Measurements from ENCODE around the gene PLXNA4. TPM values are rescaled to one million over a fixed set of nuclear protein-coding genes. Genes with fewer than 3 reads are reported as not detected.
"Not testable (repeated sequence)": the region's sequence is repeated elsewhere in the genome, so short reads cannot be mapped to it uniquely, and the experiment has no call there.

The PLXNA4 gene
- total RNA-seq, 1 donor from 2014 or later = 0.13 TPM

DNA sequence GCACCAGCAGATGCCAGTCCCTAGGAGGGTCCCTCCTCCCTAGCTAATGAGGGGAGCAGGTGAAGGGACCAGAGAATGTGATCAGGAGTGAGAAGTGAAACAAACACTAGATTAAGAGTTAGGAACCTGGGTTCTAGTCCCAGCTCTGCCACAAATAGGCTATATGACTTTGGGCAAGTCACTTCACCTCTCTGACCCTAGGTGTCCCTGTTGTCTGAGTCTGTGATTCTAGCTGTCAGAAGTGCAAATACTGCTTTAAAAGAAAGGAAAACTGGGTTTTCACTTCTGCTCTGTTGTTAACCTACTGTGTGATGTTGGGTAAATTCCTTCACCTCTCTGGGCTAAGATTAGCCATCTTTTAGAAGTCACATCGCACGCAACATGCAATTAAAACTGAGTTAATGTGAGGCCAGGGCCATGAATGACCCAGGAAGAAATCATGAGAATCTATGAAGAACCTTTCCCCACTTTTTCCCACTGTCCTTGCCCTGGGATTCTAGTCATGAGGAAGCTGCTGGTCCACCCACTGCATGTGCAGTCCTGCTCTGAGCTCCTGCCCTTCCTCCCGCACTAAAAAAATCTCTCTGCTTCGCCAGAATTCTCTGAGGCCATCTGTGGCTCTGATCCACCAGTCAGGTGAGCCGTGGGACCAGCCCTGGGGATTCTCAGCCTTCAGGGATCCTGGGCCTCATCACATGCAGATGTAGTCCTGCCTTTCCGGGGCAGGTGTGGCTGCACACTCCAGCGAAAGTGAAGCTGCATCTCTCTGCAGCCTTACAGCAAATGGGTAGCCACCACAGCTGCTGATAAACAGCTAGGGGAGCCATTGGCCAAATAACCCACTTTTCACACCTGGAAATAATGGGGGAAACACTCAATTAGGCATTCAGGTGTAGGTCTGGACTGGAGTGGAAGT lies 181.7 kb downstream of the PLXNA4 start:
- no peaks in the 10 kb centered on the region for H3K9me3 Mint-ChIP-seq
- peaks cover 18% of the 10 kb centered on the region for H3K4me1 Mint-ChIP-seq (ENCODE audit: low read depth)
- H3K36me3 Mint-ChIP-seq (ENCODE audit: low read depth) = no peaks in the 10 kb centered on the region
- H3K27me3 Mint-ChIP-seq (ENCODE audit: insufficient read depth) = peaks cover 19% of the 10 kb centered on the region
- intact Hi-C loops (cut with micrococcal nuclease) = loop anchor here (1.0 kb wide), 2 partner anchors 76 to 186 kb away; no protein-coding TSS in a partner anchor
- H3K27ac Mint-ChIP-seq = no peak overlapping the region
- H3K4me3 Mint-ChIP-seq = no peak overlapping the region
- peak; percentile 20 for DNase-seq (ENCODE audit: low spot score)

- no peak overlapping the region for H3K4me3 Mint-ChIP-seq
- no peak for DNase-seq (ENCODE audit: low spot score)
- H3K27ac Mint-ChIP-seq = no peak overlapping the region
- H3K4me1 Mint-ChIP-seq (ENCODE audit: low read depth) = peaks cover 18% of the 10 kb centered on the region
- H3K36me3 Mint-ChIP-seq (ENCODE audit: low read depth) = no peaks in the 10 kb centered on the region
- peaks cover 26% of the 10 kb centered on the region for H3K27me3 Mint-ChIP-seq (ENCODE audit: insufficient read depth)
- intact Hi-C loops (cut with micrococcal nuclease) = loop anchor here (1.0 kb wide), 2 partner anchors 76 to 186 kb away; no protein-coding TSS in a partner anchor
- H3K9me3 Mint-ChIP-seq = no peaks in the 10 kb centered on the region
Observed at GRCh38 chr7:132393789-132394261, 182.4 kb downstream of the PLXNA4 start.

DNA sequence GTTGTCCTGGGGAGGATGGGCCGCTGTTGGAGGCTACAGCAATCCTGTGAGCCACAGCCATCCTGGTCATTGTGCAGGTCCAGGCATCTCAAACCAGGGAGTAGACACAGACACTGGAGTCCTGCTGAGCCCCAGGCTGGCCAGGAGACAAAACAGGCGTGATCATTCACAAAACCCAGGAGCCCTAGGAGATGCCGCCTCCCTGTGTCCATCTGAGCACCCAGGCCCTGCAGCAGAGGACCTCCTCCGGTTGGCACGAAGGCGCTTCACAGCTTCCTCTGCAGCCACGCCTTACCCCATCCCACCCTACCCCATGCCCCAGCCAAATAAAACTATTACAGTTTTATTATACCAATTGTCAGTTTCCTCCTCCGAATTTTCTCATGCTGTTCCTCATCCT lies 183.6 kb downstream of the PLXNA4 start:
- H3K27me3 Mint-ChIP-seq (ENCODE audit: insufficient read depth) = peaks cover 31% of the 10 kb centered on the region
- H3K4me3 Mint-ChIP-seq = no peak overlapping the region
- no peak for DNase-seq (ENCODE audit: low spot score)
- no peaks in the 10 kb centered on the region for H3K36me3 Mint-ChIP-seq (ENCODE audit: low read depth)
- intact Hi-C loops (cut with micrococcal nuclease) = no loop called here
- no peak overlapping the region for H3K27ac Mint-ChIP-seq
- peaks cover 18% of the 10 kb centered on the region for H3K4me1 Mint-ChIP-seq (ENCODE audit: low read depth)
- H3K9me3 Mint-ChIP-seq = no peaks in the 10 kb centered on the region

DNA sequence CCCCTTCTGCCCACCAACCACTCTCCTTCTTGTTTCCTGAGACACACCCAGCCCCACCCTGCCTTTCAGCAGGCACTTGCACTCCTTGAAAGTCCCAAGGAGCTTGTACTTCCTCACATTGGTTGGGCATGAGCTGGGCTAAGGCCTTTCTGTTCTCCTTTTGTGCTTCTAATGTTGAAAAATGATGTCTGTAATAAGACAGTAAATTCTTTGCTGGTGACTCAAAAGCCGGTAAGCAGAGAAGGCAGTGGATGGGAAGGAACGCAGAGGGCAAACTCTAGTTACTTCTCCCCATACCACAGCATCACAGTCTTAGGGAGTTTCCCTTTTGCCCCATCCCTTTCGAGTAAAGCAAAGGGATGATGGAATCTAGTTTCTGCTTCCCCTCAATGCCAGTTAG lies 185.6 kb downstream of the PLXNA4 start:
- H3K4me3 Mint-ChIP-seq = no peak overlapping the region
- no peak for DNase-seq (ENCODE audit: low spot score)
- no peak overlapping the region for H3K27ac Mint-ChIP-seq
- H3K27me3 Mint-ChIP-seq (ENCODE audit: insufficient read depth) = peaks cover 29% of the 10 kb centered on the region
- intact Hi-C loops (cut with micrococcal nuclease) = no loop called here
- H3K36me3 Mint-ChIP-seq (ENCODE audit: low read depth) = no peaks in the 10 kb centered on the region
- no peaks in the 10 kb centered on the region for H3K9me3 Mint-ChIP-seq
- peaks cover 14% of the 10 kb centered on the region for H3K4me1 Mint-ChIP-seq (ENCODE audit: low read depth)

- DNase-seq (ENCODE audit: low spot score); H3K4me3 Mint-ChIP-seq; H3K9me3 Mint-ChIP-seq; intact Hi-C loops (cut with micrococcal nuclease); H3K36me3 Mint-ChIP-seq (ENCODE audit: low read depth); H3K4me1 Mint-ChIP-seq (ENCODE audit: low read depth); H3K27ac Mint-ChIP-seq: not testable (repeated sequence)
- H3K27me3 Mint-ChIP-seq (ENCODE audit: insufficient read depth) = peaks cover 35% of the 10 kb centered on the region
Observed at GRCh38 chr7:132390049-132390448, 186.2 kb downstream of the PLXNA4 start.

DNA sequence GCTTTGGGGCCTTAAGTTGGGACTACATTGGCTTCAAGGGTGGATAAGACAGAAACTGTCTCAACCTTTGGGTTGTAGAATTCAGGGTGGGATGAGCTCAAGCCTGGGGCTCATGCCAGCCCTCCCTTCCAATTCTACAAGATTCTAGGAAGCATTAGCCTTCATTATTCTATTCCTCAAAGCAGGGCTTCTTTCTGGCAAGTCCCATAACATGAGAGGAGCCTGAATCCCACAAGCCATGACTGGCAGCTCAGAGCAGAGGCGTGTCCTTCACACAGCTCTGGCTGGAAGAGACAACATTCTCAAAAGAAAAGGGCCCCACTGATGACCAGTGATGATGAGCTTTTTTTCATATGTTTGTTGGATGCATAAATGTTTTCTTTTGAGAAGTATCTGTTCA lies 187.6 kb downstream of the PLXNA4 start:
- intact Hi-C loops (cut with micrococcal nuclease) = no loop called here
- Mint-ChIP-seq H3K4me3 (no peak overlapping the region), H3K27ac (no peak overlapping the region), H3K36me3 (ENCODE audit: low read depth) (no peaks in the 10 kb centered on the region), H3K4me1 (ENCODE audit: low read depth) (no peaks in the 10 kb centered on the region), H3K9me3 (no peaks in the 10 kb centered on the region), H3K27me3 (ENCODE audit: insufficient read depth) (peaks cover 35% of the 10 kb centered on the region)
- no peak for DNase-seq (ENCODE audit: low spot score)

GRCh38 chr7:132387596-132387995 lies 188.7 kb downstream of the PLXNA4 start:
- no peaks in the 10 kb centered on the region for H3K36me3 Mint-ChIP-seq (ENCODE audit: low read depth)
- no peak overlapping the region for H3K4me3 Mint-ChIP-seq
- intact Hi-C loops (cut with micrococcal nuclease) = no loop called here
- no peak overlapping the region for H3K27ac Mint-ChIP-seq
- no peaks in the 10 kb centered on the region for H3K9me3 Mint-ChIP-seq
- no peaks in the 10 kb centered on the region for H3K4me1 Mint-ChIP-seq (ENCODE audit: low read depth)
- peaks cover 34% of the 10 kb centered on the region for H3K27me3 Mint-ChIP-seq (ENCODE audit: insufficient read depth)
- DNase-seq (ENCODE audit: low spot score) = no peak

- H3K4me3 Mint-ChIP-seq = no peak overlapping the region
- DNase-seq (ENCODE audit: low spot score) = no peak
- no peaks in the 10 kb centered on the region for H3K36me3 Mint-ChIP-seq (ENCODE audit: low read depth)
- H3K4me1 Mint-ChIP-seq (ENCODE audit: low read depth) = no peaks in the 10 kb centered on the region
- H3K27me3 Mint-ChIP-seq (ENCODE audit: insufficient read depth) = peaks cover 40% of the 10 kb centered on the region
- intact Hi-C loops (cut with micrococcal nuclease) = no loop called here
- no peak overlapping the region for H3K27ac Mint-ChIP-seq
- no peaks in the 10 kb centered on the region for H3K9me3 Mint-ChIP-seq
Observed at GRCh38 chr7:132386201-132386681, 190.0 kb downstream of the PLXNA4 start.

GRCh38 chr7:132383962-132384361 lies 192.3 kb downstream of the PLXNA4 start:
- H3K4me3 Mint-ChIP-seq = no peak overlapping the region
- no peaks in the 10 kb centered on the region for H3K36me3 Mint-ChIP-seq (ENCODE audit: low read depth)
- peaks cover 41% of the 10 kb centered on the region for H3K27me3 Mint-ChIP-seq (ENCODE audit: insufficient read depth)
- no peaks in the 10 kb centered on the region for H3K4me1 Mint-ChIP-seq (ENCODE audit: low read depth)
- intact Hi-C loops (cut with micrococcal nuclease) = no loop called here
- no peaks in the 10 kb centered on the region for H3K9me3 Mint-ChIP-seq
- no peak overlapping the region for H3K27ac Mint-ChIP-seq
- no peak for DNase-seq (ENCODE audit: low spot score)

GRCh38 chr7:132381742-132382472 lies 194.4 kb downstream of the PLXNA4 start:
- intact Hi-C loops (cut with micrococcal nuclease) = no loop called here
- Mint-ChIP-seq H3K27ac (no peak overlapping the region), H3K27me3 (ENCODE audit: insufficient read depth) (peaks cover 42% of the 10 kb centered on the region), H3K4me3 (no peak overlapping the region), H3K9me3 (no peaks in the 10 kb centered on the region), H3K36me3 (ENCODE audit: low read depth) (no peaks in the 10 kb centered on the region), H3K4me1 (ENCODE audit: low read depth) (no peaks in the 10 kb centered on the region)
- no peak for DNase-seq (ENCODE audit: low spot score)

DNA sequence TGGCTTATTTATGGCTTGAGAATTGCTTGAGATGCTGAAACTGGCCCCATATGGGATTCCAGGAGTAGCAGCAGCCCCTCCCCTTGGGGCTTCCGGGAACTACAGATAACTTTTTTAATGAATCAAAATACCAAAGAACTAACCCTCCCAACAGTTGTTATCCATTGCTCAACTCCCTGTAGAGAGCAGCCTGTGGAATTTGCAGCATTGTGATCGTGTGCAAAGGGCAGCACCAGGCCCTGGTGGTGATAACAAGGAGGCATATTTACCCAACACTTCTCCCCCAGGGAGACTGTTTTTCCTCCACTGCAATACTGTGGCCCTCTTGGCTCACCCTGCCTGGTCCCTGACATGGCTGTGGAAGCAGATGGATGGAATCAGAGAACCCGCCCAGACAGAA lies 196.2 kb downstream of the PLXNA4 start:
- Mint-ChIP-seq H3K36me3 (ENCODE audit: low read depth) (no peaks in the 10 kb centered on the region), H3K27me3 (ENCODE audit: insufficient read depth) (peaks cover 33% of the 10 kb centered on the region), H3K4me3 (no peak overlapping the region), H3K27ac (no peak overlapping the region), H3K4me1 (ENCODE audit: low read depth) (no peaks in the 10 kb centered on the region), H3K9me3 (no peaks in the 10 kb centered on the region)
- DNase-seq (ENCODE audit: low spot score) = no peak
- intact Hi-C loops (cut with micrococcal nuclease) = no loop called here

- no peak for DNase-seq (ENCODE audit: low spot score)
- Mint-ChIP-seq H3K4me1 (ENCODE audit: low read depth) (no peaks in the 10 kb centered on the region), H3K4me3 (no peak overlapping the region), H3K27ac (no peak overlapping the region), H3K36me3 (ENCODE audit: low read depth) (no peaks in the 10 kb centered on the region), H3K9me3 (no peaks in the 10 kb centered on the region), H3K27me3 (ENCODE audit: insufficient read depth) (peaks cover 36% of the 10 kb centered on the region)
- intact Hi-C loops (cut with micrococcal nuclease) = no loop called here
Observed at GRCh38 chr7:132379292-132379691, 197.0 kb downstream of the PLXNA4 start.

Data from activated T-helper 1 cell treated with anti-CD3 and anti-CD28 coated beads, Interleukin-12 subunit alpha, Interleukin-12 subunit beta, Interleukin-2, Interleukin-4 antibody, amounts not matched to agents 30 ng/mL and 10 ng/mL and 1 ng/mL, durations not matched to agents 14 hours and 24 hours and 36 hours (primary cell).